ENCODE results near the gene DNAJC7. TPM values are rescaled to one million over a fixed set of nuclear protein-coding genes. Genes with fewer than 3 reads are reported as not detected.

Gene DNAJC7
- polyA plus RNA-seq, 1 of the 3 experiments (the other 2 are of a cell fraction) = 38.8 TPM

DNA sequence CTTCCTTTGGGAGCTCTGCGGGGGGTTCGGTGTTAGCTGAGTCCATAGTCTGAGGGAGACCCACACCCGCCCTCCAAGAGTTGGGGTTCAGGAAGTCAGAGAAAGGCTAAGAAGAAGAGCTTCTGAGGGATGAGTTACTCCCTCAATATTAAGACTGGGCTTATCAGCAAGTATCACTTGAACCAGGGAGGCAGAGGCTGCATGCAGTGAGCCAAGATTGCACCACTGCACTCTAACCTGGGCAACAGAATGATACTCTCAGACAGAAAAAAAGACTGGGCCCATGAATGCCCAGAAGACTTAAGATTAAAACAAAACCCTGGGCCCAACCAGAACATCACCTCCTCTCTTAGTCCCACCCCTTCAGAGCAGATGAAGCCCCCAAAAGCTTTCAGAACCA lies 8.7 kb upstream of the DNAJC7 start:
- WGBS (ENCODE audit: low lambda C conversion rate) = 87% methylated on average over 3 of the region's 3 CpGs

DNA sequence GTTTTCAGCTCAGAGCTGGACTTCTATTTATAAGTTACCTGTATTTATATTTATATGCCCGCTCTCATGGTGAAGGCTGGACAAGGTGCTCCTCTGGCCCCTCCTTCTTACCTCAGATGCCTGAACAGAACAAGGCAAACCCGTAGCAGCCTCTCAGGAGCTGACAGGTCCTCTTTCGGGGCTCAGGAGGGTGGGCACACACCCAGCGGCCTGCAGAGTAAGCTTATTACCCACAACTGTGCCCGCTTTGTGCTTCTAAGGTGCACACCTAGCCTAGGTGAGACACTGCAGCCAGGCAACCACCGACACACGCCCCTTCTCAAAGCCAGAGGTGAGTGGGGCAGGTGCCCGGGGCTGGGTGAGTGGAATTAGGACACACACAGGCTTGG lies 7.9 kb upstream of the DNAJC7 start:
- Histone ChIP-seq H3K9me3 (no peaks in the 10 kb centered on the region), H3K79me2 (ENCODE audit: insufficient read depth) (peaks cover 19% of the 10 kb centered on the region), H3K9me2 (no peaks in the 10 kb centered on the region), H3K9ac (no peak overlapping the region), H3F3A (replicated peaks; ENCODE audit: insufficient read depth) (peaks cover 27% of the 10 kb centered on the region), H3K4me2 (peak overlapping the region; percentile 41; the same call in 1 of the 2 replicates), H3K36me3 (replicated peaks in 1 of 2; ENCODE audit: control insufficient read depth in 1 of 2, insufficient read depth in 2 of 2, low read length in 1 of 2) (peaks cover 18 to 24% of the 10 kb centered on the region in 2 experiments), H2AFZ (ENCODE audit: low read depth) (no peak overlapping the region), H3K27me3 (ENCODE audit: insufficient read depth) (no peaks in the 10 kb centered on the region), H3K4me1 (ENCODE audit: control insufficient read depth in 1 of 2, insufficient read depth in 2 of 2, low read depth in 1 of 2, low read length in 1 of 2) (peaks cover 7 to 11% of the 10 kb centered on the region in 2 experiments; a peak in 2 of 4 replicates), H4K20me1 (ENCODE audit: insufficient read depth) (no peaks in the 10 kb centered on the region), H3K27ac (ENCODE audit: low read depth in 2 of 2, low read length in 1 of 2) (peak overlapping the region; percentile 29 to 52), H3K4me3 (ENCODE audit: low read depth in 2 of 2, low read length in 1 of 2) (peak overlapping the region in 1 of 2 experiments; percentile 18; a peak in 1 of 4 replicates)
- WGBS (ENCODE audit: low lambda C conversion rate) = 64% methylated on average over 8 of the region's 8 CpGs
- TF ChIP-seq MXI1 (IDR thresholded peaks at IDR 0.05; ENCODE audit: low read depth, low read length) (no peak), GATA2 (CRISPR knock-in tag; IDR thresholded peaks at IDR 0.05) (no peak), TEAD4 (IDR thresholded peaks at IDR 0.05; ENCODE audit: borderline replicate concordance, insufficient read depth) (no peak), FOSL2 (IDR thresholded peaks at IDR 0.05; ENCODE audit: borderline replicate concordance, low read depth) (no peak), EZH2phosphoT487 (IDR thresholded peaks at IDR 0.05; ENCODE audit: borderline replicate concordance, low read depth) (no peak), JUND (IDR thresholded peaks at IDR 0.05) (no peak), NFIC (IDR thresholded peaks at IDR 0.05; ENCODE audit: borderline replicate concordance) (no peak), FOXJ3 (CRISPR knock-in tag; IDR thresholded peaks at IDR 0.05) (no peak), CHD2 (IDR thresholded peaks at IDR 0.05; ENCODE audit: low read length, partially characterized antibody) (no peak), RCOR1 (IDR thresholded peaks at IDR 0.05; ENCODE audit: low read length) (no peak), ELF1 (IDR thresholded peaks at IDR 0.05) (no peak), SIN3A (IDR thresholded peaks at IDR 0.05; ENCODE audit: borderline replicate concordance, low read depth, low read length) (no peak), TCF12 (IDR thresholded peaks at IDR 0.05) (no peak)
- TF ChIP-seq, protein P1, sequence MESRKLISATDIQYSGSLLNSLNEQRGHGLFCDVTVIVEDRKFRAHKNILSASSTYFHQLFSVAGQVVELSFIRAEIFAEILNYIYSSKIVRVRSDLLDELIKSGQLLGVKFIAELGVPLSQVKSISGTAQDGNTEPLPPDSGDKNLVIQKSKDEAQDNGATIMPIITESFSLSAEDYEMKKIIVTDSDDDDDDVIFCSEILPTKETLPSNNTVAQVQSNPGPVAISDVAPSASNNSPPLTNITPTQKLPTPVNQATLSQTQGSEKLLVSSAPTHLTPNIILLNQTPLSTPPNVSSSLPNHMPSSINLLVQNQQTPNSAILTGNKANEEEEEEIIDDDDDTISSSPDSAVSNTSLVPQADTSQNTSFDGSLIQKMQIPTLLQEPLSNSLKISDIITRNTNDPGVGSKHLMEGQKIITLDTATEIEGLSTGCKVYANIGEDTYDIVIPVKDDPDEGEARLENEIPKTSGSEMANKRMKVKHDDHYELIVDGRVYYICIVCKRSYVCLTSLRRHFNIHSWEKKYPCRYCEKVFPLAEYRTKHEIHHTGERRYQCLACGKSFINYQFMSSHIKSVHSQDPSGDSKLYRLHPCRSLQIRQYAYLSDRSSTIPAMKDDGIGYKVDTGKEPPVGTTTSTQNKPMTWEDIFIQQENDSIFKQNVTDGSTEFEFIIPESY (IDR thresholded peaks at IDR 0.05; ENCODE audit: borderline replicate concordance, low read depth) = no peak
- TF ChIP-seq, protein P2, sequence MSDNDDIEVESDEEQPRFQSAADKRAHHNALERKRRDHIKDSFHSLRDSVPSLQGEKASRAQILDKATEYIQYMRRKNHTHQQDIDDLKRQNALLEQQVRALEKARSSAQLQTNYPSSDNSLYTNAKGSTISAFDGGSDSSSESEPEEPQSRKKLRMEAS (IDR thresholded peaks at IDR 0.05; ENCODE audit: low read depth) = no peak
- TF ChIP-seq, protein P3, sequence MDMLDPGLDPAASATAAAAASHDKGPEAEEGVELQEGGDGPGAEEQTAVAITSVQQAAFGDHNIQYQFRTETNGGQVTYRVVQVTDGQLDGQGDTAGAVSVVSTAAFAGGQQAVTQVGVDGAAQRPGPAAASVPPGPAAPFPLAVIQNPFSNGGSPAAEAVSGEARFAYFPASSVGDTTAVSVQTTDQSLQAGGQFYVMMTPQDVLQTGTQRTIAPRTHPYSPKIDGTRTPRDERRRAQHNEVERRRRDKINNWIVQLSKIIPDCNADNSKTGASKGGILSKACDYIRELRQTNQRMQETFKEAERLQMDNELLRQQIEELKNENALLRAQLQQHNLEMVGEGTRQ (IDR thresholded peaks at IDR 0.05; ENCODE audit: borderline replicate concordance, low read depth, low read length) = no peak
- ChIA-PET POLR2A (no interaction called here), CTCF (interaction anchor here (0.6 to 17.3 kb wide), 26 partner anchors 9 to 357 kb away, joined by 3 to 496 read pairs (median 6); partner anchors contain the start of genes C17orf113, DHX58, HSPB9 and KAT2A)
- no peak for DNase-seq

More for the DNA sequence above, 8.7 kb upstream of the DNAJC7 start:
- Histone ChIP-seq H3K9me2 (no peaks in the 10 kb centered on the region), H4K20me1 (ENCODE audit: insufficient read depth) (no peaks in the 10 kb centered on the region), H3K27ac (ENCODE audit: low read depth in 2 of 2, low read length in 1 of 2) (no peak overlapping the region), H3K9ac (no peak overlapping the region), H3K79me2 (ENCODE audit: insufficient read depth) (peaks cover 12% of the 10 kb centered on the region), H3K4me3 (ENCODE audit: low read depth in 2 of 2, low read length in 1 of 2) (no peak overlapping the region), H3K4me1 (ENCODE audit: control insufficient read depth in 1 of 2, insufficient read depth in 2 of 2, low read depth in 1 of 2, low read length in 1 of 2) (peaks cover 7 to 10% of the 10 kb centered on the region in 2 experiments; a peak in 2 of 4 replicates), H2AFZ (ENCODE audit: low read depth) (no peak overlapping the region), H3K9me3 (no peaks in the 10 kb centered on the region), H3K4me2 (no peak overlapping the region), H3K27me3 (ENCODE audit: insufficient read depth) (no peaks in the 10 kb centered on the region), H3F3A (replicated peaks; ENCODE audit: insufficient read depth) (peaks cover 27% of the 10 kb centered on the region), H3K36me3 (replicated peaks in 1 of 2; ENCODE audit: control insufficient read depth in 1 of 2, insufficient read depth in 2 of 2, low read length in 1 of 2) (peaks cover 18 to 24% of the 10 kb centered on the region in 2 experiments)
- ChIA-PET CTCF (interaction anchor here (0.6 to 17.3 kb wide), 17 partner anchors 8 to 296 kb away, joined by 3 to 496 read pairs (median 6); partner anchors contain the start of genes DHX58, HSPB9, KAT2A and ZNF385C), POLR2A (interaction anchor here (0.7 kb wide), 1 partner anchor 9 kb away, joined by 5 read pairs; the partner anchor contains the start of gene DNAJC7)
- TF ChIP-seq YY1 (IDR thresholded peaks at IDR 0.05; ENCODE audit: low read depth) (no peak), FOXM1 (IDR thresholded peaks at IDR 0.05; ENCODE audit: low read depth) (no peak), MEF2A (IDR thresholded peaks at IDR 0.05; ENCODE audit: borderline replicate concordance, low read depth) (no peak), EZH2phosphoT487 (IDR thresholded peaks at IDR 0.05; ENCODE audit: borderline replicate concordance, low read depth) (no peak), RFX5 (IDR thresholded peaks at IDR 0.05; ENCODE audit: low read length) (no peak)
- TF ChIP-seq, protein P1 (IDR thresholded peaks at IDR 0.05; ENCODE audit: borderline replicate concordance, low read depth) = no peak
- DNase-seq = no peak
